Measurements from ENCODE around the gene MLLT6. TPM values are rescaled to one million over a fixed set of nuclear protein-coding genes. Genes with fewer than 3 reads are reported as not detected.

MLLT6 gene
- total RNA-seq, 1 experiment from 2014 or later, result 48.0 TPM

DNA sequence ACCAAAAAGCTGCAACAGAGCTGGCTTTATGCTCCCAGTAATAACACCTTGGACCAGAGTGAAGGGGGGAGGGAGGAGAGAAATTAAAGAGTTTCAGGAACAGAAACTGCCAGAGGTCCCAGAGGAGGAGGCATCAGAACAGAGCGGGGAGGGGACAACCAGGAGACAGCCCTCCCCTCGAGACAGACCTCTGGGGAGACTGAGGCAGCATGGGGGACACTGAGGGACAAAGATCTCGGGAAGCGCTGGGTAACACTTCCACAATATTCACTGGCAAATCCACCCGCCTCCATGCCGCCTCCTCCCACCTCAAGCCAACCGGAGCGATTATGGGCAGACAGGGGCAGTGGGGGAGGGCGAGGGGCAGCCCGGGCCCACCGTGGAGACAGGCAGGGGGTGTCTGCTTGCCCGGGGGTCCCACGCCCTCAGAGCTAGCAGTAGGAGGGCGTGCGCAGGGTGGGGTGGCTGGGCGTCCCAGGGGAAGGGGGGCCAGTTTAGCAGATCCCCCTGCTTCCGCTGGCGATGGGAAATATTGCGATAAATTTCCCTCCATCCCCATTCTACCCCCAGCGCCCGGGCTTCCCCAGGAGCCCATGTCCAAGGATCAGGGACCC, 41.9 kb downstream of the MLLT6 start:
- DNase-seq (ENCODE audit: low spot score) (no peak), ATAC-seq (no peak)
- POLR2A ChIA-PET, result no interaction called here
- Mint-ChIP-seq H3K9me3 (no peaks in the 10 kb centered on the region), H3K4me3 (peak overlapping the region; percentile 86), H3K27me3 (ENCODE audit: low read depth) (peaks cover 2% of the 10 kb centered on the region), H3K36me3 (peaks cover 5% of the 10 kb centered on the region; the same call in 1 of the 2 replicates), H3K4me1 (peaks cover 53% of the 10 kb centered on the region), H3K27ac (peak overlapping the region; percentile 70; the same call in 1 of the 2 replicates)
- TF ChIP-seq ZNF396 (CRISPR knock-in tag; IDR thresholded peaks at IDR 0.05; ENCODE audit: borderline replicate concordance) (no peak), JAZF1 (CRISPR knock-in tag; IDR thresholded peaks at IDR 0.05) (no peak), KAT7 (CRISPR knock-in tag; IDR thresholded peaks at IDR 0.05; ENCODE audit: borderline replicate concordance) (no peak), FOXP1 (CRISPR knock-in tag; IDR thresholded peaks at IDR 0.05; ENCODE audit: borderline replicate concordance) (no peak)
- TF ChIP-seq, protein P1, sequence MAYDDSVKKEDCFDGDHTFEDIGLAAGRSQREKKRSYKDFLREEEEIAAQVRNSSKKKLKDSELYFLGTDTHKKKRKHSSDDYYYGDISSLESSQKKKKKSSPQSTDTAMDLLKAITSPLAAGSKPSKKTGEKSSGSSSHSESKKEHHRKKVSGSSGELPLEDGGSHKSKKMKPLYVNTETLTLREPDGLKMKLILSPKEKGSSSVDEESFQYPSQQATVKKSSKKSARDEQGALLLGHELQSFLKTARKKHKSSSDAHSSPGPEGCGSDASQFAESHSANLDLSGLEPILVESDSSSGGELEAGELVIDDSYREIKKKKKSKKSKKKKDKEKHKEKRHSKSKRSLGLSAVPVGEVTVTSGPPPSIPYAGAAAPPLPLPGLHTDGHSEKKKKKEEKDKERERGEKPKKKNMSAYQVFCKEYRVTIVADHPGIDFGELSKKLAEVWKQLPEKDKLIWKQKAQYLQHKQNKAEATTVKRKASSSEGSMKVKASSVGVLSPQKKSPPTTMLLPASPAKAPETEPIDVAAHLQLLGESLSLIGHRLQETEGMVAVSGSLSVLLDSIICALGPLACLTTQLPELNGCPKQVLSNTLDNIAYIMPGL (CRISPR knock-in tag; IDR thresholded peaks at IDR 0.05), result peak; percentile 5; the same call in 1 of the 2 replicates
- CTCF ChIA-PET, result interaction anchor here (1.0 to 2.1 kb wide), 4 partner anchors 12 to 238 kb away, joined by 3 to 29 read pairs (median 3); no protein-coding TSS in a partner anchor

- CTCF ChIA-PET, result no interaction called here
- peaks cover 48% of the 10 kb centered on the region for H3K4me1 Mint-ChIP-seq
- ATAC-seq (no peak), DNase-seq (ENCODE audit: low spot score) (peak; percentile 64)
- POLR2A ChIA-PET, result no interaction called here
- peak overlapping the region; percentile 86 for H3K4me3 Mint-ChIP-seq
- peaks cover 6% of the 10 kb centered on the region for H3K36me3 Mint-ChIP-seq
- no peaks in the 10 kb centered on the region for H3K9me3 Mint-ChIP-seq
- peaks cover 2% of the 10 kb centered on the region for H3K27me3 Mint-ChIP-seq (ENCODE audit: low read depth)
- peak overlapping the region; percentile 68; the same call in 1 of the 2 replicates for H3K27ac Mint-ChIP-seq
- peak; percentile 20; the same call in 1 of the 2 replicates for TF ChIP-seq SP1 (CRISPR knock-in tag; conservative IDR thresholded peaks at IDR 0.05)
- TF ChIP-seq FOXJ3 (CRISPR knock-in tag; IDR thresholded peaks at IDR 0.05; ENCODE audit: borderline replicate concordance), result no peak
- peak; percentile 61; the same call in 1 of the 2 replicates for TF ChIP-seq MYBL2 (CRISPR knock-in tag; IDR thresholded peaks at IDR 0.05)
- TF ChIP-seq ZNF281 (CRISPR knock-in tag; IDR thresholded peaks at IDR 0.05), result 0 out of 2 replicates have a peak, but pooled peaks have one; percentile 19
- TF ChIP-seq MAX (CRISPR knock-in tag; IDR thresholded peaks at IDR 0.05), result no peak
- peak; percentile 59; the same call in 1 of the 2 replicates for TF ChIP-seq FOXP1 (CRISPR knock-in tag; IDR thresholded peaks at IDR 0.05; ENCODE audit: borderline replicate concordance)
- TF ChIP-seq E2F4 (CRISPR knock-in tag; IDR thresholded peaks at IDR 0.05; ENCODE audit: borderline replicate concordance, low read depth), result peak; percentile 63; the same call in 1 of the 2 replicates
- TF ChIP-seq, protein P1 (CRISPR knock-in tag; IDR thresholded peaks at IDR 0.05), result peak; percentile 79
- TF ChIP-seq KAT7 (CRISPR knock-in tag; IDR thresholded peaks at IDR 0.05; ENCODE audit: borderline replicate concordance), result peak; percentile 33; the same call in 1 of the 2 replicates
- TF ChIP-seq TEAD4 (CRISPR knock-in tag; IDR thresholded peaks at IDR 0.05), result no peak
- TF ChIP-seq ETV6 (CRISPR knock-in tag; IDR thresholded peaks at IDR 0.05), result peak; percentile 17; the same call in 1 of the 2 replicates
- TF ChIP-seq, protein P2, sequence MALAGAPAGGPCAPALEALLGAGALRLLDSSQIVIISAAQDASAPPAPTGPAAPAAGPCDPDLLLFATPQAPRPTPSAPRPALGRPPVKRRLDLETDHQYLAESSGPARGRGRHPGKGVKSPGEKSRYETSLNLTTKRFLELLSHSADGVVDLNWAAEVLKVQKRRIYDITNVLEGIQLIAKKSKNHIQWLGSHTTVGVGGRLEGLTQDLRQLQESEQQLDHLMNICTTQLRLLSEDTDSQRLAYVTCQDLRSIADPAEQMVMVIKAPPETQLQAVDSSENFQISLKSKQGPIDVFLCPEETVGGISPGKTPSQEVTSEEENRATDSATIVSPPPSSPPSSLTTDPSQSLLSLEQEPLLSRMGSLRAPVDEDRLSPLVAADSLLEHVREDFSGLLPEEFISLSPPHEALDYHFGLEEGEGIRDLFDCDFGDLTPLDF (CRISPR knock-in tag; IDR thresholded peaks at IDR 0.05), result no peak
- no peak for TF ChIP-seq ZNF425 (CRISPR knock-in tag; conservative IDR thresholded peaks at IDR 0.05)
- TF ChIP-seq, protein P3, sequence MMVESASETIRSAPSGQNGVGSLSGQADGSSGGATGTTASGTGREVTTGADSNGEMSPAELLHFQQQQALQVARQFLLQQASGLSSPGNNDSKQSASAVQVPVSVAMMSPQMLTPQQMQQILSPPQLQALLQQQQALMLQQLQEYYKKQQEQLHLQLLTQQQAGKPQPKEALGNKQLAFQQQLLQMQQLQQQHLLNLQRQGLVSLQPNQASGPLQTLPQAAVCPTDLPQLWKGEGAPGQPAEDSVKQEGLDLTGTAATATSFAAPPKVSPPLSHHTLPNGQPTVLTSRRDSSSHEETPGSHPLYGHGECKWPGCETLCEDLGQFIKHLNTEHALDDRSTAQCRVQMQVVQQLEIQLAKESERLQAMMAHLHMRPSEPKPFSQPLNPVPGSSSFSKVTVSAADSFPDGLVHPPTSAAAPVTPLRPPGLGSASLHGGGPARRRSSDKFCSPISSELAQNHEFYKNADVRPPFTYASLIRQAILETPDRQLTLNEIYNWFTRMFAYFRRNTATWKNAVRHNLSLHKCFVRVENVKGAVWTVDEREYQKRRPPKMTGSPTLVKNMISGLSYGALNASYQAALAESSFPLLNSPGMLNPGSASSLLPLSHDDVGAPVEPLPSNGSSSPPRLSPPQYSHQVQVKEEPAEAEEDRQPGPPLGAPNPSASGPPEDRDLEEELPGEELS (CRISPR knock-in tag; IDR thresholded peaks at IDR 0.05), result 0 out of 2 replicates have a peak, but pooled peaks have one; percentile 15
Observed at GRCh38 chr17:38747463-38748148, 42.5 kb downstream of the MLLT6 start.
